IMR-90 (cell line): Measurements from ENCODE around the gene CLEC20A. TPM values are rescaled to one million over a fixed set of nuclear protein-coding genes. Genes with fewer than 3 reads are reported as not detected.

Experiments used
- ATAC-seq: fragments of 200-7000 bp; cut with Tn5 transposase; 2 replicates; pipeline ENCODE4 v1.9.1; 2020; ENCODE audit warnings: low read depth, mild to moderate bottlenecking, moderate library complexity
- BruUV-seq: library from RNA; stranded (reverse); fragments of 400-500 nt; replicated peaks from 2 replicates; lab custom pipeline; 2021; lab: Mats Ljungman, UMichigan
- CTCF ChIA-PET: fragments of 300-600 bp; formaldehyde crosslinking; extraction: SDS; loops from one replicate; lab custom pipeline; 2021; ENCODE audit warnings: antibody characterized with exemption; lab: Yijun Ruan, JAX
- POLR2A ChIA-PET: fragments of 300-600 bp; sonication (Branson Sonifier 250); formaldehyde crosslinking; loops from one replicate; lab custom pipeline; 2022; ENCODE audit warnings: antibody characterized with exemption; ENCODE audit not compliant: unreplicated experiment; lab: Charles Lee
- DNase-seq: peaks from one replicate; pipeline ENCODE4 v3.0.0; 2013
- H2AFZ ChIP-seq: replicated peaks from 2 replicates; pipeline ENCODE3; 2013; ENCODE audit warnings: low read length, mild to moderate bottlenecking; ENCODE audit not compliant: poor library complexity
- H2AK5ac ChIP-seq: 2 replicates; pipeline ENCODE4 v1.6.1; 2013; ENCODE audit warnings: low read depth, low read length, inconsistent platforms
- H2AK9ac ChIP-seq: replicated peaks from 2 replicates; pipeline ENCODE3; 2013; ENCODE audit warnings: mild to moderate bottlenecking, low read depth, low read length, moderate library complexity; ENCODE audit not compliant: poor library complexity
- H2BK120ac ChIP-seq: 2 replicates; pipeline ENCODE4 v1.6.1; 2013; ENCODE audit warnings: low read depth, low read length, inconsistent platforms
- H2BK15ac ChIP-seq: 3 replicates; pipeline ENCODE4 v1.6.1; 2013; ENCODE audit warnings: low read depth, low read length, inconsistent platforms
- H2BK20ac ChIP-seq: 2 replicates; pipeline ENCODE4 v1.6.1; 2013; ENCODE audit warnings: low read depth, mild to moderate bottlenecking, inconsistent platforms, low read length, moderate library complexity
- H2BK5ac ChIP-seq: 2 replicates; pipeline ENCODE4 v1.6.1; 2013; ENCODE audit warnings: mild to moderate bottlenecking, low read depth, low read length, inconsistent platforms; ENCODE audit not compliant: poor library complexity, severe bottlenecking
- H3K14ac ChIP-seq: replicated peaks from 2 replicates; pipeline ENCODE4 v1.6.1; 2013; ENCODE audit warnings: low read depth, low read length, inconsistent platforms
- H3K18ac ChIP-seq: 2 replicates; pipeline ENCODE4 v1.6.1; 2013; ENCODE audit warnings: low read depth, low read length, control low read depth
- H3K23ac ChIP-seq: 2 replicates; pipeline ENCODE4 v1.6.1; 2013; ENCODE audit warnings: low read depth, low read length, inconsistent platforms
- H3K27ac ChIP-seq: 2 replicates; pipeline ENCODE4 v1.5.1; 2013; ENCODE audit warnings: mild to moderate bottlenecking, control low read depth, low read length; ENCODE audit not compliant: insufficient read depth
- H3K27me3 ChIP-seq: 2 replicates; pipeline ENCODE4 v1.6.1; 2013; ENCODE audit warnings: low read length; ENCODE audit not compliant: control insufficient read depth, insufficient read depth
- H3K36me3 ChIP-seq: 2 replicates; pipeline ENCODE4 v1.6.1; 2013; ENCODE audit warnings: low read length, mixed read lengths; ENCODE audit not compliant: control insufficient read depth, insufficient read depth
- H3K4ac ChIP-seq: 2 replicates; pipeline ENCODE4 v1.6.1; 2013; ENCODE audit warnings: low read depth, low read length, inconsistent platforms
- H3K4me1 ChIP-seq: 2 replicates; pipeline ENCODE4 v1.6.1; 2013; ENCODE audit warnings: low read length, mixed read lengths; ENCODE audit not compliant: control insufficient read depth, insufficient read depth
- H3K4me2 ChIP-seq: 2 replicates; pipeline ENCODE4 v1.6.1; 2013; ENCODE audit warnings: low read depth, mild to moderate bottlenecking, control low read depth, low read length, moderate library complexity
- H3K4me3 ChIP-seq: 2 replicates; pipeline ENCODE4 v1.5.1; 2013; ENCODE audit warnings: low read depth, mild to moderate bottlenecking, control low read depth, low read length, moderate library complexity; ENCODE audit not compliant: insufficient read depth
- H3K56ac ChIP-seq: 2 replicates; pipeline ENCODE4 v1.6.1; 2013; ENCODE audit warnings: low read length, inconsistent platforms; ENCODE audit not compliant: insufficient read depth; ENCODE audit errors: extremely low read depth
- H3K79me1 ChIP-seq, 2 experiments: 2 replicates each; pipeline ENCODE4 v1.6.1; 2013; ENCODE audit warnings: low read length in 2 of 2, inconsistent platforms in 1 of 2, low read depth in 1 of 2
- H3K9ac ChIP-seq: 2 replicates; pipeline ENCODE4 v1.6.1; 2013; ENCODE audit warnings: low read depth, low read length, control low read depth
- H3K9me1 ChIP-seq: 2 replicates; pipeline ENCODE4 v1.6.1; 2013; ENCODE audit warnings: low read length, inconsistent platforms; ENCODE audit not compliant: insufficient read depth
- H3K9me3 ChIP-seq: 2 replicates; pipeline ENCODE4 v1.6.1; 2013; ENCODE audit warnings: low read length; ENCODE audit not compliant: control insufficient read depth, insufficient read depth
- H4K20me1 ChIP-seq: 2 replicates; pipeline ENCODE4 v1.6.1; 2013; ENCODE audit warnings: low read length, inconsistent platforms; ENCODE audit not compliant: insufficient read depth
- H4K5ac ChIP-seq: 2 replicates; pipeline ENCODE4 v1.6.1; 2013; ENCODE audit warnings: mild to moderate bottlenecking, low read depth, low read length, control low read depth
- H4K8ac ChIP-seq, 2 experiments: 2 replicates each; pipeline ENCODE4 v1.6.1; 2013; ENCODE audit warnings: low read depth in 2 of 2, low read length in 2 of 2, control low read depth in 1 of 2, inconsistent platforms in 1 of 2
- H4K91ac ChIP-seq: 2 replicates; pipeline ENCODE4 v1.6.1; 2013; ENCODE audit warnings: low read depth, low read length, inconsistent platforms; ENCODE audit not compliant: insufficient read depth
- CEBPB ChIP-seq: IDR thresholded peaks from 2 replicates; pipeline ENCODE4 v1.6.1; 2012; ENCODE audit warnings: low read depth, low read length, improper control_type of control experiment
- CHD1 ChIP-seq: IDR thresholded peaks from 2 replicates; pipeline ENCODE4 v1.6.1; 2012; ENCODE audit warnings: low read depth, low read length, improper control_type of control experiment
- CTCF ChIP-seq: conservative IDR thresholded peaks from 2 replicates; pipeline ENCODE4 v1.5.1; 2012; ENCODE audit warnings: mild to moderate bottlenecking, low read depth, low read length, improper control_type of control experiment
- ELK1 ChIP-seq: fragments of 150-350 bp; IDR thresholded peaks from 2 replicates; pipeline ENCODE4 v1.6.1; 2016; ENCODE audit warnings: low read depth, mild to moderate bottlenecking, low read length, moderate library complexity, borderline replicate concordance
- MAFK ChIP-seq: IDR thresholded peaks from 2 replicates; pipeline ENCODE4 v1.6.1; 2012; ENCODE audit warnings: low read depth, low read length, improper control_type of control experiment
- MAZ ChIP-seq: IDR thresholded peaks from 2 replicates; pipeline ENCODE4 v1.6.1; 2012; ENCODE audit warnings: low read depth, mild to moderate bottlenecking, low read length, improper control_type of control experiment, moderate library complexity, borderline replicate concordance
- MXI1 ChIP-seq: IDR thresholded peaks from 2 replicates; pipeline ENCODE4 v1.6.1; 2012; ENCODE audit warnings: low read depth, mild to moderate bottlenecking, low read length, moderate library complexity, borderline replicate concordance
- RAD21 ChIP-seq: IDR thresholded peaks from 2 replicates; pipeline ENCODE4 v1.6.1; 2012; ENCODE audit warnings: low read length, improper control_type of control experiment
- RCOR1 ChIP-seq: IDR thresholded peaks from 2 replicates; pipeline ENCODE4 v1.6.1; 2012; ENCODE audit warnings: mild to moderate bottlenecking, low read length, improper control_type of control experiment; ENCODE audit not compliant: insufficient replicate concordance
- RFX5 ChIP-seq: IDR thresholded peaks from 2 replicates; pipeline ENCODE4 v1.8.0; 2012; ENCODE audit warnings: low read depth, mild to moderate bottlenecking, low read length, moderate library complexity
- SMC3 ChIP-seq: fragments of 150-350 bp; IDR thresholded peaks from 2 replicates; pipeline ENCODE4 v1.6.1; 2016; ENCODE audit warnings: low read depth, mild to moderate bottlenecking, antibody characterized with exemption, low read length, moderate library complexity
- USF2 ChIP-seq: fragments of 150-350 bp; IDR thresholded peaks from 2 replicates; pipeline ENCODE4 v1.6.1; 2017; ENCODE audit warnings: mild to moderate bottlenecking, antibody characterized with exemption, low read length, low read depth
- WGBS, 2 experiments: methylation state at CpG; one replicate each; pipeline versions ENCODE4 v1.1.5 to v1.1.7; 2013; ENCODE audit warnings: missing lambda C conversion rate in 2 of 2; ENCODE audit not compliant: insufficient read length in 1 of 2; ENCODE audit errors: extremely low coverage in 2 of 2; 5-methylcytosine and 5-hydroxymethylcytosine counted together
- dilution Hi-C: fragments of 300-500 bp; cut with HindIII; formaldehyde crosslinking; loops from one replicate; pipeline ENCODE4 v1.14.3; 2018; ENCODE audit warnings: low sequenced_read_pairs; ENCODE audit not compliant: unreplicated experiment
- in situ Hi-C: fragments of 300-500 bp; cut with MboI; formaldehyde crosslinking; loops from 3 replicates; pipeline ENCODE4 v1.14.3; 2019; ENCODE audit warnings: low sequenced_read_pairs, inconsistent platforms, mixed read lengths
- intact Hi-C: fragments of 100-400 bp; cut with micrococcal nuclease; formaldehyde crosslinking; loops from 2 replicates; pipeline ENCODE4 v1.10.0; 2022
- polyA plus RNA-seq, 3 experiments: library from polyadenylated mRNA; depleted of rRNA; stranded (reverse); fragments of >200 nt; gene quantifications; 2 replicates each; pipeline ENCODE4 v1.2.3, GENCODE V29; 2012; ENCODE audit warnings: low replicate concordance in 1 of 3
- total RNA-seq: library from RNA; depleted of rRNA; stranded (reverse); fragments of >200 nt; gene quantifications from 2 replicates; pipeline ENCODE4 v1.2.3, GENCODE V29; 2012

CLEC20A gene
- total and polyA plus RNA-seq, 2 of the 4 experiments (the other 2 are of a cell fraction) = not detected

GRCh38 chr1:178518894-178519293 lies 22.1 kb upstream of the CLEC20A start:
- TF ChIP-seq CTCF = no peak
- TF ChIP-seq USF2 = no peak
- TF ChIP-seq RFX5 = no peak
- TF ChIP-seq CEBPB = no peak
- no peak for TF ChIP-seq RAD21
- TF ChIP-seq SMC3 = no peak
- TF ChIP-seq CHD1 = no peak
- TF ChIP-seq MAZ = no peak
- TF ChIP-seq RCOR1 = no peak
- no peak for TF ChIP-seq MXI1
- TF ChIP-seq ELK1 = no peak
- no peak for TF ChIP-seq MAFK
- H2AFZ ChIP-seq = no peak overlapping the region
- intact Hi-C loops (no loop called here), in situ Hi-C loops (no loop called here), dilution Hi-C loops (no loop called here)
- H3K4me3 ChIP-seq = no peak overlapping the region
- no peak overlapping the region for H2BK15ac ChIP-seq
- H2AK9ac ChIP-seq = no peak overlapping the region
- no peaks in the 10 kb centered on the region for H3K9me3 ChIP-seq
- no peak overlapping the region for H2BK120ac ChIP-seq
- no peaks in the 10 kb centered on the region for H3K4me1 ChIP-seq
- H2BK5ac ChIP-seq = no peak overlapping the region
- ATAC-seq (no peak), DNase-seq (no peak)
- no peak overlapping the region for H3K23ac ChIP-seq
- H4K8ac ChIP-seq = no peak overlapping the region
- H3K27ac ChIP-seq = no peak overlapping the region
- H3K18ac ChIP-seq = no peak overlapping the region
- H3K9ac ChIP-seq = no peak overlapping the region
- no peak overlapping the region for H2BK20ac ChIP-seq
- H4K20me1 ChIP-seq = no peaks in the 10 kb centered on the region
- H3K4me2 ChIP-seq = no peak overlapping the region
- no peaks in the 10 kb centered on the region for H3K9me1 ChIP-seq
- peaks cover 3% of the 10 kb centered on the region for H3K27me3 ChIP-seq
- H3K4ac ChIP-seq = no peak overlapping the region
- H4K91ac ChIP-seq = no peak overlapping the region
- H3K56ac ChIP-seq = no peak overlapping the region
- 93% methylated on average over 3 of the region's 4 CpGs; no CpG with 5 or more reads in 1 of the 2 experiments for WGBS, 2 experiments
- BruUV-seq = no TSS peak
- no peak overlapping the region for H4K5ac ChIP-seq
- no peaks in the 10 kb centered on the region for H3K79me1 ChIP-seq
- no peak overlapping the region for H2AK5ac ChIP-seq
- CTCF ChIA-PET = interaction anchor here (1.0 to 1.4 kb wide), 2 partner anchors 13 to 14 kb away, joined by 4 read pairs; no protein-coding TSS in a partner anchor
- H3K14ac ChIP-seq = no peak overlapping the region
- POLR2A ChIA-PET = no interaction called here
- H3K36me3 ChIP-seq = no peaks in the 10 kb centered on the region
